K562 (cell line): Measurements from ENCODE around the gene ATXN7L2. TPM values are rescaled to one million over a fixed set of nuclear protein-coding genes. Genes with fewer than 3 reads are reported as not detected.

Experiments used
- BRD4 ChIP-seq: fragments of 200-600 bp; sonication (generic); IDR thresholded peaks from 2 replicates; pipeline ENCODE4 v1.6.1; 2017; ENCODE audit warnings: inconsistent platforms
- CBFB ChIP-seq: sonication (generic); formaldehyde crosslinking; IDR thresholded peaks from 2 replicates; pipeline ENCODE4 v1.4.0; 2020; ENCODE audit warnings: mild to moderate bottlenecking, missing genetic modification reagents
- FOXM1 ChIP-seq, 2 experiments: fragments of 450-650 bp in 1 of 2; sonication (generic) in 1 of 2; formaldehyde crosslinking in 1 of 2; IDR thresholded peaks; 2 replicates each; pipeline versions ENCODE4 v1.6.1 to v1.9.0; 2017 to 2022; ENCODE audit warnings: low read depth in 2 of 2, mild to moderate bottlenecking in 2 of 2, missing genetic modification reagents in 1 of 2, moderate library complexity in 1 of 2
- GTF2A2 ChIP-seq: IDR thresholded peaks from 2 replicates; pipeline ENCODE4 v1.6.1; 2016; ENCODE audit warnings: mild to moderate bottlenecking, missing genetic modification characterization, missing compliant biosample characterization
- HMG20B ChIP-seq: fragments of 250-450 bp; sonication (Bioruptor Pico); IDR thresholded peaks from 2 replicates; pipeline ENCODE4 v1.5.0; 2021; ENCODE audit warnings: mild to moderate bottlenecking
- KLF1 ChIP-seq: fragments of 450-650 bp; IDR thresholded peaks from 2 replicates; pipeline ENCODE4 v1.6.1; 2016; ENCODE audit warnings: missing genetic modification characterization, missing compliant biosample characterization
- NR2C1 ChIP-seq, 2 experiments: fragments of 450-650 bp; IDR thresholded peaks; 2 replicates each; pipeline ENCODE4 v1.6.1; 2017; ENCODE audit warnings: mild to moderate bottlenecking in 2 of 2, antibody characterized with exemption in 1 of 2, inconsistent platforms in 1 of 2, missing compliant biosample characterization in 1 of 2, missing genetic modification characterization in 1 of 2
- ZNF133 ChIP-seq: fragments of 250-450 bp; sonication (Bioruptor Pico); IDR thresholded peaks from 2 replicates; pipeline ENCODE4 v1.4.0; 2020; ENCODE audit warnings: mild to moderate bottlenecking
- ZNF23 ChIP-seq: fragments of 250-450 bp; sonication (Bioruptor Pico); IDR thresholded peaks from 2 replicates; pipeline ENCODE4 v1.4.0; 2020; ENCODE audit warnings: mild to moderate bottlenecking
- ZNF263 ChIP-seq: sonication (generic); formaldehyde crosslinking; IDR thresholded peaks from 2 replicates; pipeline ENCODE4 v1.8.0; 2022; ENCODE audit warnings: mild to moderate bottlenecking, missing genetic modification reagents, borderline replicate concordance
- polyA plus RNA-seq, 8 experiments: library from polyadenylated mRNA; depleted of rRNA in 4 of 8; stranded (reverse) in 5 of 8; unstranded in 3 of 8; fragments of >200 nt; fragmentation: Nextera tagmentation in 2 of 8; fragmentation: Illumina TruSeq in 1 of 8; extraction: Ambion mirVana in 2 of 8; extraction: Trizol in 1 of 8; gene quantifications; 2 replicates each; pipeline versions ENCODE4 v1.2.1 to v1.2.3, GENCODE V29; 2011 to 2014; ENCODE audit warnings: inconsistent platforms in 1 of 8, missing spikeins in 1 of 8
- total RNA-seq, 7 experiments: library from RNA; depleted of rRNA in 6 of 7; stranded (reverse); fragments of >200 nt in 6 of 7; fragmentation: Illumina TruSeq in 2 of 7; extraction: Trizol in 2 of 7; gene quantifications; 2 replicates each; pipeline versions ENCODE4 v1.2.1 to v1.2.3, GENCODE V29; 2011 to 2021; ENCODE audit warnings: low replicate concordance in 1 of 7
- TF ChIP-seq, protein P1 (sequence below), 2 experiments: fragments of 450-650 bp in 1 of 2; sonication (generic) in 1 of 2; formaldehyde crosslinking in 1 of 2; IDR thresholded peaks; 2 replicates each; pipeline versions ENCODE4 v1.7.1 to v1.9.0; 2016 to 2022; ENCODE audit warnings: inconsistent platforms in 1 of 2, mild to moderate bottlenecking in 1 of 2, missing genetic modification reagents in 1 of 2
- TF ChIP-seq, protein P2 (sequence below): fragments of 450-650 bp; IDR thresholded peaks from 2 replicates; pipeline ENCODE4 v1.6.1; 2016; ENCODE audit warnings: missing biosample characterization, missing genetic modification characterization
- TF ChIP-seq, protein P3 (sequence below): fragments of 250-450 bp; sonication (Bioruptor Pico); IDR thresholded peaks from 2 replicates; pipeline ENCODE4 v1.5.0; 2022; ENCODE audit warnings: mild to moderate bottlenecking
- TF ChIP-seq, protein P4 (sequence below): fragments of 450-650 bp; formaldehyde crosslinking; IDR thresholded peaks from 2 replicates; pipeline ENCODE4 v1.4.0; 2020; ENCODE audit warnings: mild to moderate bottlenecking, moderate library complexity

The ATXN7L2 gene
- total and polyA plus RNA-seq, 9 of the 15 experiments (the other 6 are each of a cell fraction or from before 2014, with no cell fraction given) = 0.21 to 10.4 (median 5.8) TPM

DNA sequence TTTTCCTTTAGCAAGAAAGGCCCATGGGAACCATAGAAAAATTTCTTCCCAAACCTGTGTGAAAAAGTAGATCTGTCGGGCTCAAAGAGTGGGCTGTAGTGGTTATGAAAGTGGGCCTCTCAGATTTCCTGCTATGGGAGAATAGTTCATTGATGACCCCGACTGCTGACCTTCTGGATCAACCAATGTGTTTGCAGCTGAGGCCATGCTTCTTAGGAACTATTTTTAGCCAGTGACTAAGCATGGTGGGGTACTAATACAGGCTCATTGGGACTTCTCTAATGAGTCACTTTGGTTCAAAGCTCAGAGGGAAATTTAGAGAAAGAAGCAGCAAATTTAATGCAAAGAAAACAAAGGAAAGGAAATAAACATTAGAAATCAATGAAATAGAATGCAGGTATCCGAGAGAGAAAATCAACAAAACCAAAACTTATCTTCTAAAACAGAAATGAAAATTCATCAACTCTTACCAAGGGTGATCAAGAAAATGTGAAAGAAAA lies 44.9 kb upstream of the ATXN7L2 start (continued):
- TF ChIP-seq, protein P1, sequence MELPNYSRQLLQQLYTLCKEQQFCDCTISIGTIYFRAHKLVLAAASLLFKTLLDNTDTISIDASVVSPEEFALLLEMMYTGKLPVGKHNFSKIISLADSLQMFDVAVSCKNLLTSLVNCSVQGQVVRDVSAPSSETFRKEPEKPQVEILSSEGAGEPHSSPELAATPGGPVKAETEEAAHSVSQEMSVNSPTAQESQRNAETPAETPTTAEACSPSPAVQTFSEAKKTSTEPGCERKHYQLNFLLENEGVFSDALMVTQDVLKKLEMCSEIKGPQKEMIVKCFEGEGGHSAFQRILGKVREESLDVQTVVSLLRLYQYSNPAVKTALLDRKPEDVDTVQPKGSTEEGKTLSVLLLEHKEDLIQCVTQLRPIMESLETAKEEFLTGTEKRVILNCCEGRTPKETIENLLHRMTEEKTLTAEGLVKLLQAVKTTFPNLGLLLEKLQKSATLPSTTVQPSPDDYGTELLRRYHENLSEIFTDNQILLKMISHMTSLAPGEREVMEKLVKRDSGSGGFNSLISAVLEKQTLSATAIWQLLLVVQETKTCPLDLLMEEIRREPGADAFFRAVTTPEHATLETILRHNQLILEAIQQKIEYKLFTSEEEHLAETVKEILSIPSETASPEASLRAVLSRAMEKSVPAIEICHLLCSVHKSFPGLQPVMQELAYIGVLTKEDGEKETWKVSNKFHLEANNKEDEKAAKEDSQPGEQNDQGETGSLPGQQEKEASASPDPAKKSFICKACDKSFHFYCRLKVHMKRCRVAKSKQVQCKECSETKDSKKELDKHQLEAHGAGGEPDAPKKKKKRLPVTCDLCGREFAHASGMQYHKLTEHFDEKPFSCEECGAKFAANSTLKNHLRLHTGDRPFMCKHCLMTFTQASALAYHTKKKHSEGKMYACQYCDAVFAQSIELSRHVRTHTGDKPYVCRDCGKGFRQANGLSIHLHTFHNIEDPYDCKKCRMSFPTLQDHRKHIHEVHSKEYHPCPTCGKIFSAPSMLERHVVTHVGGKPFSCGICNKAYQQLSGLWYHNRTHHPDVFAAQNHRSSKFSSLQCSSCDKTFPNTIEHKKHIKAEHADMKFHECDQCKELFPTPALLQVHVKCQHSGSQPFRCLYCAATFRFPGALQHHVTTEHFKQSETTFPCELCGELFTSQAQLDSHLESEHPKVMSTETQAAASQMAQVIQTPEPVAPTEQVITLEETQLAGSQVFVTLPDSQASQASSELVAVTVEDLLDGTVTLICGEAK (IDR thresholded peaks at IDR 0.05) = no peak
- TF ChIP-seq, protein P1 (CRISPR knock-in tag; IDR thresholded peaks at IDR 0.05) = no peak
- TF ChIP-seq FOXM1 (IDR thresholded peaks at IDR 0.05; ENCODE audit: low read depth) (no peak), FOXM1 (CRISPR knock-in tag; IDR thresholded peaks at IDR 0.05; ENCODE audit: low read depth) (no peak), HMG20B (CRISPR knock-in tag) (no peak), GTF2A2 (tag) (no peak), CBFB (CRISPR knock-in tag) (no peak), NR2C1 (IDR thresholded peaks at IDR 0.05) (peak; percentile 72), NR2C1 (tag; IDR thresholded peaks at IDR 0.05) (peak; percentile 76), ZNF23 (no peak), BRD4 (no peak), ZNF133 (no peak), ZNF263 (no peak), KLF1 (tag) (no peak)
- TF ChIP-seq, protein P2, sequence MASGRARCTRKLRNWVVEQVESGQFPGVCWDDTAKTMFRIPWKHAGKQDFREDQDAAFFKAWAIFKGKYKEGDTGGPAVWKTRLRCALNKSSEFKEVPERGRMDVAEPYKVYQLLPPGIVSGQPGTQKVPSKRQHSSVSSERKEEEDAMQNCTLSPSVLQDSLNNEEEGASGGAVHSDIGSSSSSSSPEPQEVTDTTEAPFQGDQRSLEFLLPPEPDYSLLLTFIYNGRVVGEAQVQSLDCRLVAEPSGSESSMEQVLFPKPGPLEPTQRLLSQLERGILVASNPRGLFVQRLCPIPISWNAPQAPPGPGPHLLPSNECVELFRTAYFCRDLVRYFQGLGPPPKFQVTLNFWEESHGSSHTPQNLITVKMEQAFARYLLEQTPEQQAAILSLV = no peak
- TF ChIP-seq, protein P3, sequence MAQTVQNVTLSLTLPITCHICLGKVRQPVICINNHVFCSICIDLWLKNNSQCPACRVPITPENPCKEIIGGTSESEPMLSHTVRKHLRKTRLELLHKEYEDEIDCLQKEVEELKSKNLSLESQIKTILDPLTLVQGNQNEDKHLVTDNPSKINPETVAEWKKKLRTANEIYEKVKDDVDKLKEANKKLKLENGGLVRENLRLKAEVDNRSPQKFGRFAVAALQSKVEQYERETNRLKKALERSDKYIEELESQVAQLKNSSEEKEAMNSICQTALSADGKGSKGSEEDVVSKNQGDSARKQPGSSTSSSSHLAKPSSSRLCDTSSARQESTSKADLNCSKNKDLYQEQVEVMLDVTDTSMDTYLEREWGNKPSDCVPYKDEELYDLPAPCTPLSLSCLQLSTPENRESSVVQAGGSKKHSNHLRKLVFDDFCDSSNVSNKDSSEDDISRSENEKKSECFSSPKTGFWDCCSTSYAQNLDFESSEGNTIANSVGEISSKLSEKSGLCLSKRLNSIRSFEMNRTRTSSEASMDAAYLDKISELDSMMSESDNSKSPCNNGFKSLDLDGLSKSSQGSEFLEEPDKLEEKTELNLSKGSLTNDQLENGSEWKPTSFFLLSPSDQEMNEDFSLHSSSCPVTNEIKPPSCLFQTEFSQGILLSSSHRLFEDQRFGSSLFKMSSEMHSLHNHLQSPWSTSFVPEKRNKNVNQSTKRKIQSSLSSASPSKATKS = no peak
- TF ChIP-seq, protein P4, sequence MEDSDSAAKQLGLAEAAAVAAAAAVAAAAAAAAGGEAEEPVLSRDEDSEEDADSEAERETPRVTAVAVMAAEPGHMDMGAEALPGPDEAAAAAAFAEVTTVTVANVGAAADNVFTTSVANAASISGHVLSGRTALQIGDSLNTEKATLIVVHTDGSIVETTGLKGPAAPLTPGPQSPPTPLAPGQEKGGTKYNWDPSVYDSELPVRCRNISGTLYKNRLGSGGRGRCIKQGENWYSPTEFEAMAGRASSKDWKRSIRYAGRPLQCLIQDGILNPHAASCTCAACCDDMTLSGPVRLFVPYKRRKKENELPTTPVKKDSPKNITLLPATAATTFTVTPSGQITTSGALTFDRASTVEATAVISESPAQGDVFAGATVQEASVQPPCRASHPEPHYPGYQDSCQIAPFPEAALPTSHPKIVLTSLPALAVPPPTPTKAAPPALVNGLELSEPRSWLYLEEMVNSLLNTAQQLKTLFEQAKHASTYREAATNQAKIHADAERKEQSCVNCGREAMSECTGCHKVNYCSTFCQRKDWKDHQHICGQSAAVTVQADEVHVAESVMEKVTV (CRISPR knock-in tag) = no peak
